Mesothelial cell of epicardium (in vitro differentiated cells): ENCODE results near the gene ACY1. TPM values are rescaled to one million over a fixed set of nuclear protein-coding genes. Genes with fewer than 3 reads are reported as not detected.
A peak's percentile ranks its signal among the peaks of the same experiment; 100 is the strongest.

Experiments used
- DNase-seq, 2 experiments: peaks; one replicate each; pipeline ENCODE4 v3.0.0; 2021; ENCODE audit warnings: low spot score in 2 of 2; ENCODE audit not compliant: unreplicated experiment in 2 of 2
- H3K27ac Mint-ChIP-seq: 2 replicates; pipeline ENCODE4 v1.8.0; 2021; ENCODE audit warnings: mixed read lengths
- H3K27me3 Mint-ChIP-seq: 2 replicates; pipeline ENCODE4 v1.8.0; 2021; ENCODE audit warnings: low read depth, mixed read lengths
- H3K36me3 Mint-ChIP-seq: 2 replicates; pipeline ENCODE4 v1.8.0; 2021; ENCODE audit warnings: mixed read lengths
- H3K4me1 Mint-ChIP-seq: 2 replicates; pipeline ENCODE4 v1.8.0; 2021; ENCODE audit warnings: mixed read lengths
- H3K4me3 Mint-ChIP-seq: 2 replicates; pipeline ENCODE4 v1.8.0; 2021; ENCODE audit warnings: mild to moderate bottlenecking, moderate library complexity, mixed read lengths
- H3K9me3 Mint-ChIP-seq: 2 replicates; pipeline ENCODE4 v1.8.0; 2021; ENCODE audit warnings: mixed read lengths
- total RNA-seq: library from RNA; stranded (reverse); gene quantifications from 3 replicates; pipeline ENCODE4 v1.2.1, GENCODE V29; 2021
- TF ChIP-seq, protein P1 (sequence below): fragments of 200-600 bp; sonication (generic); IDR thresholded peaks from one replicate; pipeline ENCODE4 v1.5.0; 2021; ENCODE audit warnings: antibody characterized with exemption; ENCODE audit not compliant: unreplicated experiment

ACY1 gene
- total RNA-seq, 1 donor from 2014 or later = 47.8 TPM

DNA sequence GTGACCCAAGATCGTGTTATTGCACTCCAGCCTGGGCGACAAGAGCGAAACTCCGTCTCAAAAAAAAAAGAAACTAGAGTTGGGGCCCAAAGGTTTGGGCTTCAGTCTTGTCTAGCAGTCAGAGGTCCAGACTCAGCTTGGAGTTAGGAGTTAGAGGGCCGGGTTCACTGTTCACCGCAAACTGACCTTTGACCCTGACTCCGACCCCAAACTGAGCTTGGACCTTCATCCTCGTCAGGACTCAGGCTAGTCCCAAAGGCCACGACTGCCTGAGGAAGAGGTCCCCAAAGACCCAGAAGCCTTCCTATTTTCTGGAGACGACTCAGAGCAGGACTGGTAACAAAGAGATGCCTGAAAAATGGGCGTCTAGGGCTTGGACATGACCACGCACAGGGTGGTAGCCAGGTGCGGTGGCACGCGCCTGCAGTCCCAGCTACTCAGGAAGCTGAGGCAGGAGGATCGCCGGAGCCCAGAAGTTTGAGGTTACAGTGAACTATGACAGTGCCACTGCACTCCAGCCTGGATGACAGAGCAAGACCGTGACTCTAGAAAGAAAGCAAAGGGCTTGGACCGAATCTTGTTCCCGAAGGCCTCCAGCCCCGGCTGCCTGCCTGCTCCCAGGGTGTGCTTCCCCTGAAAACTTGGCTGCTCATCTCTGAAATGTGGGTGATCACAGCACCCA is 35.1 kb downstream of the ACY1 start:
- TF ChIP-seq, protein P1, sequence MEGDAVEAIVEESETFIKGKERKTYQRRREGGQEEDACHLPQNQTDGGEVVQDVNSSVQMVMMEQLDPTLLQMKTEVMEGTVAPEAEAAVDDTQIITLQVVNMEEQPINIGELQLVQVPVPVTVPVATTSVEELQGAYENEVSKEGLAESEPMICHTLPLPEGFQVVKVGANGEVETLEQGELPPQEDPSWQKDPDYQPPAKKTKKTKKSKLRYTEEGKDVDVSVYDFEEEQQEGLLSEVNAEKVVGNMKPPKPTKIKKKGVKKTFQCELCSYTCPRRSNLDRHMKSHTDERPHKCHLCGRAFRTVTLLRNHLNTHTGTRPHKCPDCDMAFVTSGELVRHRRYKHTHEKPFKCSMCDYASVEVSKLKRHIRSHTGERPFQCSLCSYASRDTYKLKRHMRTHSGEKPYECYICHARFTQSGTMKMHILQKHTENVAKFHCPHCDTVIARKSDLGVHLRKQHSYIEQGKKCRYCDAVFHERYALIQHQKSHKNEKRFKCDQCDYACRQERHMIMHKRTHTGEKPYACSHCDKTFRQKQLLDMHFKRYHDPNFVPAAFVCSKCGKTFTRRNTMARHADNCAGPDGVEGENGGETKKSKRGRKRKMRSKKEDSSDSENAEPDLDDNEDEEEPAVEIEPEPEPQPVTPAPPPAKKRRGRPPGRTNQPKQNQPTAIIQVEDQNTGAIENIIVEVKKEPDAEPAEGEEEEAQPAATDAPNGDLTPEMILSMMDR = no peak
- Mint-ChIP-seq H3K4me1 (peaks cover 22% of the 10 kb centered on the region), H3K9me3 (no peaks in the 10 kb centered on the region), H3K36me3 (no peaks in the 10 kb centered on the region), H3K27ac (no peak overlapping the region), H3K27me3 (no peaks in the 10 kb centered on the region), H3K4me3 (no peak overlapping the region)
- DNase-seq = no peak

DNA sequence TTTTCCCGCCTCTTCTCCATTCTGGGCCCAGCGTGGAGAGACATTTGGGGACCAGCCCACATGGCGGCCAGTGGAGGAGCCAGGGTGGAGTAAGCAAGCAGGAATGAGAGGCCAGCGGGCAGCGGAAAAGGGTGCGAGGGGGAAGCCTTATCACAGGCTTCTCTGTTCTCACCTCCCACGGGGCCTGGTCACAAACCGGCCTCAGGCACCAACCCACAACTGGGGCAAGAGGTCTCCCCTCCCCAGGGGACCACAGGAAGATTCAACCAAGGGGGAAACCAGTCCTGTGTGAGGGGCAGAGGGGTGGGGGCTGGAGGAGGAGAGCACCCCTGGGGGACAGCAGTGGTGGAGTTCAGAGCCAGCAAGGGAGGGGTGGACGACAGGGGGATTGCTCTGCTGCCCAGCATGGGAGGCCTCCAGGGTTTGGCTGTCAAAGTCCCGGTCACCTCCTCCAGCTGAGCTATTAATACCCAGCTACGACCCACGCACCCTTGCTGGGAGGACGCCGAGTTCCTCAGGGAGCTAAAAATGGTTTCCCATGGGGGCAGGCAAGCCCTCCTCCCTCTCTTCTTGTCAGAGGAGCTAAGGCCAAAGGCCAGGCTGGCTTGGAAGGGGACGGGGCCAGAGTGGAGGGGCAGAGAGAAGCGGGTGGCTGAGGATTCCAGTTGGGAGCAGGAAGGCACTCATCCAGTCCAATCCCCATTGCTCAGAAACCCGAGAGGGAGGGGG is 36.2 kb downstream of the ACY1 start:
- Mint-ChIP-seq H3K4me3 (no peak overlapping the region), H3K9me3 (no peaks in the 10 kb centered on the region), H3K27me3 (no peaks in the 10 kb centered on the region), H3K36me3 (no peaks in the 10 kb centered on the region), H3K27ac (no peak overlapping the region), H3K4me1 (peaks cover 30% of the 10 kb centered on the region)
- TF ChIP-seq, protein P1 = no peak
- DNase-seq = no peak

DNA sequence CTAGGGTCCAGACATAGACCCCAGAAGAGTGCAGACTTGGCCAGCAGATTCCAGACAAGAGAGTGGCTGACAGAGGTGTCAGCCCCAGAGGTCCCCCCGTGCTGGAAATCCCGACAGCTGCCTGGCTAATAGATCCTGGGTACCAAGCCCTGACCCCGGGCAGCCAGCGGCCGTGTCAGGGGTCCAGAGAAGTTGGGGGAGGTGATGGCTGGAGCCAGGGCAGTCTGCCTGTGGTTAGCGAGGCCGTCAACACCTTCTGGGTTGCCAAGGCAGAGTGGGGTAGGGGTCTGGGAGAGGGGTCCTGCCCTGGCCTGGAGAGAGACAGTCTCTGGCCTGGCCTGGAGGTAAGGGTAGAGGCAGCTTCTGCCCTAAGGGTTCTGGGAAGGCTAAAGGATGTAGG is 37.5 kb downstream of the ACY1 start:
- H3K27ac Mint-ChIP-seq = no peak overlapping the region
- TF ChIP-seq, protein P1 = no peak

DNA sequence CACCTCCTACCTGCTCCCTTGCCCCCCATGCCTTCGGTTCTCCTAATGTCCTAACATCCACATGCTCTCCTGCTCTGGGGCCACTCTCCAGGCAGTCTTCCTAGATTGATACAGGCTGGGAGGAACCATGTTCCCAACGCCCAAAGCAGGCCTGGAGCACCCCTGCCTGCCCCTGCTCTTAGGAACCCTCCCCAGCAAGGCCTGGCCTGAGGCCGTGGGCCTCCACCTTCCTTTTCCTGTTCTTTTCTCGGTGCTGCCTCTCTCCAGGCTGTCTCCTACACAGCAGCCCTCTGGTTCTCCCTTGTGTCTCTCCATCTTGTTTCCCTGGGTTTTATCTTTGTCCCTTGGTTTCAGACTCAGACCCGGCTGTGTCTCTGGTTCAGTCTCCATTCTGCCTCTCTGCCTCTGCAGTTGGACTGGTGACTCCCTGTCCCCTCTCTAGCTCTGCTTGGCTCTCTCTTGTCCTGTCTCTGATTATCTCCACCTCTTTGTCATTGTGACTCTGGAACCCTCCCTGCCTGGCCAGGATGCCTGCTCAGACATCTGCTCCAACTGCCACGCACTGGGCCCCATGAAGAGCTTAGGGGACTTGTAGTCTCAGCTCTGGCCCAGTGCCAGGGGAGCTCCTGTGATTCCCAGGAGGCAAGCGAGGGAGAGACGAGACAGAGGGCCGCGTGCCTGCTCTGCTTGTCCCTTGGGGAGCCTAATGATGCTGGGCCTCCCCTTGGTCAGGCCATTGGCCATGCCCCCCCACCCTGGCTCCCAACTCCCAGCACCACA is 38.3 kb downstream of the ACY1 start:
- no peaks in the 10 kb centered on the region for H3K9me3 Mint-ChIP-seq
- H3K36me3 Mint-ChIP-seq = no peaks in the 10 kb centered on the region
- TF ChIP-seq, protein P1 = no peak
- H3K4me1 Mint-ChIP-seq = peaks cover 40% of the 10 kb centered on the region
- DNase-seq = peak; percentile 60 to 69
- peak overlapping the region; percentile 77 for H3K27ac Mint-ChIP-seq
- no peak overlapping the region for H3K4me3 Mint-ChIP-seq
- no peaks in the 10 kb centered on the region for H3K27me3 Mint-ChIP-seq

More for the DNA sequence above, 37.5 kb downstream of the ACY1 start:
- no peaks in the 10 kb centered on the region for H3K9me3 Mint-ChIP-seq
- H3K36me3 Mint-ChIP-seq = no peaks in the 10 kb centered on the region
- H3K4me3 Mint-ChIP-seq = no peak overlapping the region
- no peaks in the 10 kb centered on the region for H3K27me3 Mint-ChIP-seq
- DNase-seq = no peak
- peaks cover 34% of the 10 kb centered on the region for H3K4me1 Mint-ChIP-seq

DNA sequence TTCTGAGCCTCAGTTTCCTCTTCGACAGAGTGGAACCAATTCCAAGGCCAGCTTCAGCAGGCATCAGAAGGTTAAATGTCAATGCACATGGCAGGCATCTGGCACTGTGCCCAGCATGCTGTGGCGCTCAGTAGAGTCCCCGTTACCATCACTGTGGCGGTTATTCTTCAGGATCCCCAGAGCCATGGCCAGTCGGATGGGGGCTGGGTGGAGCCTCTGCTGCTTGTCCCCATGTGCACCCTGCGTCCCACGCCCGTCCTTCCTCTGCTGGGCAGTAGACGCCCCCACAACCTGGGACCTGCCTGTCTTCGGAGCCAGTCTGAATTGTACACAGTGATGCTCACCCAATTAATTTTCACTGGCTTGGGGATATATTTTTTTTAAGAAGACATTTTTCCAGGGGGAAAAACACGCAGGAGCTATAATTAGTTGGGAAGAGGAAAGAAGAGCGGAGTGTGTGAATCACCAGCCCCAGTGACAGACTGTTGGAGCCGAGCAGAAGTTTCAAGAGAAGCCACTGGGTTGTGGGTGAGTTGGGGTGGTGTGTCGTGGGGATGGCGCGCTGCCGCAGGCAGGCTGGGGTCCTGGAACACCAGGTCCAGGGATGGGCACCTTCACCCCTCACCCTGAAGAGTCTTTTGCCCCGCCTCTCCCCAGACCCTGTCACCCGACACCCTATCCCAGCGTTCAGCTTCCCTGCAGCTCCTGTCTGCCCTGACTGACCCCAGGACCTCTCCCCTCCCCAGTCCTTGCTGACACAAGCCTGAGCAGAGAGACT is 39.2 kb downstream of the ACY1 start:
- H3K27me3 Mint-ChIP-seq = no peaks in the 10 kb centered on the region
- peak overlapping the region; percentile 16 for H3K27ac Mint-ChIP-seq
- peaks cover 40% of the 10 kb centered on the region for H3K4me1 Mint-ChIP-seq
- no peak overlapping the region for H3K4me3 Mint-ChIP-seq
- DNase-seq = no peak
- no peaks in the 10 kb centered on the region for H3K9me3 Mint-ChIP-seq
- TF ChIP-seq, protein P1 = no peak
- no peaks in the 10 kb centered on the region for H3K36me3 Mint-ChIP-seq
